GM19043 (cell line): ENCODE measurements around the gene SPPL2B.
"Not testable (repeated sequence)": the region's sequence is repeated elsewhere in the genome, so short reads cannot be mapped to it uniquely, and the experiment has no call there.

Source experiments
- ATAC-seq: cut with Tn5 transposase; IDR thresholded peaks from one replicate; pipeline ENCODE4 v1.9.1; 2021; ENCODE audit warnings: low read depth; ENCODE audit not compliant: unreplicated experiment

SPPL2B gene

DNA sequence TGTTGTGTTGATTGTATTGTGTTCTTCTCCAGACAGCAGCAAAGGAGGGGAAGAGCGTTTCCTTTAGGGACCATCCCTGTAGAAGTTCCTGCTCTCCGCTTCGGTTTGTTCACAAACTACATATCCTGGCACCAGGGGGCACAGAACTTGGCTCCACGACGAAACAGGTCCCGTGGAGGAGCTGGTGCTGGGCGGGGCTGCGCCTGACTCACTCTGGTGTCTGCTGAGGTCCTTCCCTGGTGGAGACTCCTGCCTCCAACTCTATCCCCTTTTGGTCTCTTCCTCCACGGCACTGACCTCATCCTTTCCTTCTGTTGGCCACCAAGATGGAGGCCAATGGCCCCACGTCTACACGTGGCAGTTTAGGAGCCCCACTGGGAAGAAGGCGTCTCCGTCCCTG, 46.3 kb downstream of the SPPL2B start:
- no peak for ATAC-seq

DNA sequence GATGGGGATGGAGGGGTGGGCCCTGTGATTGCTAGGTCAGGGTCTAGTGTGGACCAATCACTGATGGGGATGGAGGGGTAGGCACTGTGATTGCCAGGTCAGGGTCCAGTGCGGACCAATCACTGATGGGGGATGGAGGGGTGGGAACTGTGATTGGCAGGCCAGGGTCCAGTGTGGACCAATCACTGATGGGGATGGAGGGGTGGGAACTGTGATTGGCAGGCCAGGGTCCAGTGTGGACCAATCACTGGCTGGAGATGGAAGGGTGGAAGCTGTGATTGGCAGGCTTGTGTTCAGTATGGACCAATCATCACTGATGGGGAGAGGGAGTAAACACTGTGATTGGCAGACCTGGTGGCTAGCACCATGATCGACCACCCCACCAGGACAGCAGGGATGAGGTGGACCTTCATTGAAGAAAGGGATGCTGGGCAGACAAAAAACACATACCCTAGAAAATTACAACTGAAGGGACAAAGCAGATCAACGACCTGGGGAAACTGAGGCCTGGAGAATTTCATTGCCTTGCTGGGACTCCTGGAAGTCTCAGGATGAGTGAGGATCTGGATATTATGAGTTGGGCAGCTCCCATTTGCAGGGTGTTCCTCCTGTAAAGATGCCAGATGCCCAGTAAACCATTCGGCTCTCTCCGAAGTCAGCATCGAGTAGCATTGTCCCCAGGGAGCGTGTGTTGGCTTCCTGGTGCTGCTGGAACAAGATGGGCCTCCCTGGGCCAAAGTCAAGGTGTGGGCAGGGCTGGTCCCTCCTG, 47.1 kb downstream of the SPPL2B start:
- ATAC-seq: no peak

DNA sequence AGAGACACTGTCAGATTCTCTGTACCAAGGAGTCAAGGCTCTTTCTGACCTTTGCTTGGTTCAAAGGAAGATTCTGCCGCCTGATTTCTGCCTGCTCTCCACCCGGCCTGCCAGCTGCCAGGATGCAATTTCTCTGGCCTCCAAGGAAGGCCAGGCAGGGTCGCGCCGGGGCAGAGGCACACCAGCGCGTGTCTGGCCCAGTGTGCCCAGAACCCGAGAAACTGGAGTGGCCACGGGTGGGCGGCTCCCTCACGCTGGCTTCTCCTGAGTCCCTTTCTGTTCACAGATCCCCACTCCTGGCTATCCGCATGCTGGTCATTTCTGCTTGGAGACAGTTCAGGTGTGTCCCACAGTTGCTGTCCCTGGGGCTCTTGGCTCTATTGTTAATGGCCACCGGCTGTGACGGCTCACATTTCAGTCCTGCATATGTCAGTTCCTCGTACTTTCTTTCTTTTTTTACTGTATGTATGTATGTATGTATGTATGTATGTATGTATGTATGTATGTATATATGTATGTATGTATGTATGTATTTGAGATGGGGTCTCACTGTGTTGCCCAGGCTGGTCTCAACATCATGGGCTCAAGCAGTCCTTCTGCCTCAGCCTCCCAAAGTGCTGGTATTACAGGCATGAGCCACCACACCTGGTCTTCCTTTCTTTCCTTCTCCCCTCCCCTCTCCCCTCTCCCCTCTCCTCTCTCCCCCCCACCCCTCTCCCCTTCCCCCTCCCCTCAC, 48.5 kb downstream of the SPPL2B start:
- no peak for ATAC-seq

DNA sequence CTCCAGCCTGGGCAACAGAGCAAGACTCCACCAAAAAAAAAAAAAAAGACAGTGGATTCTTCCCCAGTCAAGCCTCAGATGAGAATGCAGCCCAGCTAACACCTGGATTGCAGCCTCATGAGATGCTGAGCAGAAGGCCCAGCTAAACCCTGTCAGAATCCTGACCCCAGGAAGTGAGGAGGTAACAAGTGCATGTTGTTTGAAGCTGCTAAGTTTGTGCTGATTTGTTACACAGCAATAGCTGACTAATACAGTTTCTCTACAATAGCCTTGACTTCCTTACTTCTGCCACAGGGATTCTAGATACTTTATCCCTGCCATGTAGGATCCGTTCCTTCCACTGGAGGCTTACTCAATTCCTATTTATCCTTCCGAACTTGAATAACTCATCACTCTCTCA, 52.1 kb downstream of the SPPL2B start:
- no peak for ATAC-seq

DNA sequence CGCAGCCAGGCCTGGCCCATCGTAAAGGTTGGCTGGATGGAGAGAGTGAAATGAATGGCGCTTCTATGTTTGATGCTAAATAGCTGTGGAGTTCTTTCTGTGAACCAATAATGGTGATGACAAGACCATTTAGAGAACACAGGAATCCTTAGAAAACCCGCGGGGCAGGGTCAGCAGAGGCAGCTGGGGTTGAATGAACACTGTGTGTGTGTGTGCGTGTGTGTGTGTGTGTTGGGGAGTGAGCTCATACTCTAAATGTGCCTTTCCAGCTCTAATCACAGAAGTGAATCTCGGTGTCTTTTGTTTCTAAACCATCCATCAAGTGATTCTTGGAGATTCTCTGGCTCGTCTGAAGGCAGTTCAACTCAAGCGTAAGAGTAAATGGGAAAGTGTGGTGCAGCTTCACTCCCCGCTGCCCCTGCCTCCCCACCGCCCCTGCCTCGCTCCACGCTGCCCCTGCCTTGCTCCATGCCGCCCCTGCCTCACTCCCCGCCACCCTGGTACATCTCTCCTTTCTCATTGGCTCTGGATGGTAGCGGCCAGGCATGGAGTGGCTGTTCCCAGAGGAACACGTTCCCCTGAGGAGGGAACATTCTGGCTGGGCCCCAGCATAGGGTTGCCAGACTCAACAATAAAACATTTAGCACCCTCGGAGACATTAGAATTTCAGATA, 52.8 kb downstream of the SPPL2B start:
- no peak for ATAC-seq

DNA sequence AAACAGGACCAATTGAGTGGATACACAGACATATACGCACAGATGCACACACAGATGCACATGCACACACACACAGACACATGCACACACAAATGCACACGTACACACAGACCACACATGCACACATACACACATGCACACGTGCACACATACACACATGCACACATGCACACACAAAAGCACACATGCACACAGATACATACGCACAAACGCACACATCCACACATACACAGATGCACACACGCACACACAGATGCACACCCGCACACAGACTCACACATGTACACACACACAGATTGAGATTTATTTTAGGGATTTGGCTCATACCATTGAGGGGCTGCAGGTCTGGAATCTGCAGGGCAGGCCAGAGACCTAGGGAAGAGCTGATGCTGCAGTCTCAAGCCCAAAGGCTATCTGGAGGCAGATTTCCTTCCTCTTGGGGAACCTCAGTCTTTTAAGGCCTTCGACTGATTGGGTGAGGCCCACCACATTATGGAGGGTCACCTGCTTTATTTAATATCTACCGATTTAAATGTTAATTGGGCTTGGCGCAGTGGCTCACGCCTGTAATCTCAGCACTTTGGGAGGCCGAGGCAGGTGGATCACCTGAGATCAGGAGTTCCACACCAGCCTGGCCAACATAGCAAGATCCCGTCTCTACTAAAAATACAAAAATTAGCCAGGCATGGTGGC, 54.2 kb downstream of the SPPL2B start:
- no peak for ATAC-seq

DNA sequence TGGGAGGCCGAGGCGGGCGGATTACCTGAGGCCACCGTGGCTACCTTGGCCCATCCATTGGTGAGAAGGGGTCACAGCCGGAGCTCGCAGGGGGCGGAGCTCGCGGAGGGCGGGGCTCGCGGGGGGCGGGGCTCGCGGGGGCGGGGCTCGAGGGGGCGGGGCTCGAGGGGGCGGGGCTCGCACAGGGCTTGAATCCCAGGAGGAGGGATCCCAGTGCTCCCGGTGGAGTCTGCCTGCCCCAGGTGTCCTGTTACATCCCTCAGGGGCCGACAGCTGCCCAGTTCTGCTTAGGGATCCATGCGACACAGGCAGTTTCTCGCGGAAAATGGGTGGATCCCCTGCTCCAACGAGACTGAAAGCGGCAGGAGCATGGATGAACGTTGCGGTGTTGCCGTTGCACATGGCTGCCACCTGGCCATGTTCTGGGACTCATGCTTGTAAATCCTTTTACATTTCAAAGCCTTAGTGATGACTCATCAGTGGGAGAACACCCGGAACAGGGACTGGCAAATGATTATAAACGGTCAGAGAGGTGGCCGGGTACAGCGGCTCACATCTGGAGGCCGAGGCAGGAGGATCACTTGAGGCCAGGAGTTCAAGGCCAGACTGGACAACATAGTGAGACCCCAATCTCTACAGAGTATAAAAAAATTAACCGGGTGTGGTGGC, 56.7 kb downstream of the SPPL2B start:
- no peak for ATAC-seq

DNA sequence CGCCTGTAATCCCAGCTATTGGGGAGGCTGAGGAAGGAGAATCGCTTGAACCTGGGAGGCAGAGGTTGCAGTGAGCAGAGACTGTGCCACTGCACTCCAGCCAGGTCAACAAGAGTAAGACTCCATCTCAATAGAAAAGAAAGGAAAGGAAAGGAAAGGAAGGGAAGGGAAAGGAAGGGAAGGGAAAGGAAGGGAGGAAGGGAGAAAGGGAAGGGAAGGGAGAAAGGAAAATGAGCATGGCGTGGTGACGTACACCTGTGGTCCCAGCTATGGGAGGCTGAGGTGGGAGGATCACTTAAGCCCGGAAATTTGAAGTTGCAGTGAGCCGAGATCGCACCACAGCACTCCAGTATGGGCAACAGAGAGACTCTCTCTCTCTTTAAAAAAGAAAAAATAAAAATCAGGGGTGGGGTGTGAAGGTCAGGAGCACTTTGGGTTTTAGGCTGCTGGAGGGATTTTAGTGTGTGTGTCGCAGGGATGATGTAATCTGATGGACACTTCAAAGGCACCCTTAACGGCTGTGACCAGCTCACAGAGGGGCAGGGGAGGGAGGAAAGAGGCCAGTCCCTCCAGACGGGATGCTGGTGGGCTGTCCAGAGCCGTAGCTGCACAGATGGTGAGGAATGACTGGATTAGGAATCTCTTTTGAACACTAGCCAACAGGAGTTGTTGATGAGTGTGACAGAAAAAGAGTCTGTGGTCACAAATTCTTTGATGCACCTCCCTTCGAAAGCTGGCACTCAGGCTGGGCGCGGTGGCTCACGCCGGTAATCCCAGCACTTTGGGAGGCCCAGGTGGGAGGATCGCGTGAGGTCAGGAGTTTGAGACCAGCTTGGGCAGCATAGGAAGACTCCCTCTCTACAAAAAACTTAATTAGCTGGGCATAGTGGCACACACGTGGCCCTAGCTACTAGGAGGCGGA, 59.1 kb downstream of the SPPL2B start:
- ATAC-seq: no peak

DNA sequence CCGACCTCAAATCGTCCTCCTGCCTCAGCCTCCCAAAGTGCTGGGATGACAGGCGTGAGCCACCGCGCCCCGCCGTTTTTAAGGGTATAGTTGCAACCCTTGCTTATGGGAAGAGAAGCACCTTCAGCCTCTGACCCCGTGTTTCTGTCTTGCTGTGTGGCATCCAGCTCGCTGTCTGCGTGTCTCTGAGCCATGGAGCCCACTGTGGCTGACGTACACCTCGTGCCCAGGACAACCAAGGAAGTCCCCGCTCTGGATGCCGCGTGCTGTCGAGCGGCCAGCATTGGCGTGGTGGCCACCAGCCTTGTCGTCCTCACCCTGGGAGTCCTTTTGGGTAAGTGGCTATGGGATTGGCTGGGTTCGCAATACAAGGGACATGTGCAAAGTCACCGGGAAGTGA, 61.1 kb downstream of the SPPL2B start:
- ATAC-seq: no peak

DNA sequence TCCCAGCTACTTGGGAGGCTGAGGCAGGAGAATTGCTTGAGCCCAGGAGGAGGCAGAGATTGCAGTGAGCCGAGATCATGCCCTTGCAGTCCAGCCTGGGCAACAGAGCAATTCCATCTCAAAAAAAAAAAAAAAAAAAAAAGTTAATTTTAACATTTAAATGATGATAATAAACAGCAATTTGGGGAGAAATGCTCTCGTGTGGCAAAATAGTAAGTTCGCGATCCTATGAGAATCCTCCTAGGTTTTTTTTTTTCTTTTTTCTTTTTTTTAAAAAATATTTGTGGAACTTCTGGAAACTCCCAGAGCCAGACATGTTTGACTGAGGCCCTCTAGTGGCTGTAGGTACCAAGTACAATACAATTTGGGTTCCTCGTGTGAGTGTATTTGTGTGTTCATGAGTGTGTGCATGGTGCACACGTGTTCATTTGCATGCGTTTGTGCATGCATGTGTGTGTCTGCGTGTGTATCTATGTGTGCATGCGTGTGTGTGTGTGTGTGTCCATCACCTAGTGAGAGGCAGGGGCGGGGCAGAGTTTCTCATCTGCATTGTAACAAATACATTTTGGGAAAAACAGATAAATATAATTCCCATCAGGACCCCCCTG, 62.7 kb downstream of the SPPL2B start:
- ATAC-seq: no peak

DNA sequence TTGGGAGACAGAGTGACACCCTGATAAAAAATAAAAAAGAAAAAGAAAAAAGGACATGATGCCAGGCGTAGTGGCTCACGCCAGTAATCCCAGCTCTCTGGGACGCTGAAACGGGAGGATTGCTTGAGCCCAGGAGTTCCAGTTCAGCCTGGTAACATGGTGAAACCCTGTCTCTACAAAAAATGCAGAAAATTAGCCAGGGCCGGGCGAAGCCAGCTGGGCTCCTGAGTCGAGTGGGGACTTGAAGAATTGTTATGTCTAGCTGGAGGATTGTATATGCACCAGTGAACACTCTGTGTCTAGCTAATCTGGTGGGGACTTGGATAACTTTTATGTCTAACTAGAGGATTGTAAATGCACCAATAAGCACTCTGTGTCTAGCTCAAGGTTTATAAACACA, 63.9 kb downstream of the SPPL2B start:
- no peak for ATAC-seq

DNA sequence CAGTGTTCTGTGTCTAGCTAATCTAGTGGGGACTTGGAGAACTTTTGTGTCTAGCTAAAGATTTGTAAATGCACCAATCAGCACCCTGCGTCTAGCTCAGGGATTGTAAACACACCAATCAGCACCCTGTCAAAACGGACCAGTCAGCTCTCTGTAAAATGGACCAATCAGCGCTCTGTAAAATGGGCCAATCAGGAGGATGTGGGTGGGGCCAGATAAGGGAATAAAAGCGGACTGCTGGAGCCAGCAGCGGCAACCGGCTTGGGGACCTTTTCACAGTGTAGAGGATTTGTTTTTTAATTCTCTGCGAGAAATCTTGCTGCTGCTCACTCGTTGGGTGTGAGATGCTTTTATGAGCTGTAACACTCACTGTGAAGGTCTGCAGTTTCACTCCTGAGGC, 64.4 kb downstream of the SPPL2B start:
- ATAC-seq: not testable (repeated sequence)

DNA sequence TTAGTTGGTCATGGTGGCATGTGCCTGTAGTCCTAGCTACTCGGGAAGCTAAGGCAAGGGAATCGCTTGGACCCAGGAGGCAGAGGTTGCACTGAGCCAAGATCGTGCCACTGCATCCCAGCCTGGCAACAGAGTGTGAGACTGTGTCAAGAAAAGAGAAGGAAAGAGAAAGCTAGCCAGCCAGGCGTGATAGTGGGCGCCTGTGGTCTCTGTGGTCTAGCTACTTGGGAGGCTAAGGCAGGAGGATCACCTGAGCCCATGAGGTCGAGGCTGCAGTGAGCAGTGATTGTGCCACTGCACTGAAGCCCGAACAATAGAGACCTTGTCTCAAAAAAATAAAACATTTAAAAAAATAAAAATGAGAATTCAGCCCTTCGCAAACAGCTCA, 65.6 kb downstream of the SPPL2B start:
- no peak for ATAC-seq

DNA sequence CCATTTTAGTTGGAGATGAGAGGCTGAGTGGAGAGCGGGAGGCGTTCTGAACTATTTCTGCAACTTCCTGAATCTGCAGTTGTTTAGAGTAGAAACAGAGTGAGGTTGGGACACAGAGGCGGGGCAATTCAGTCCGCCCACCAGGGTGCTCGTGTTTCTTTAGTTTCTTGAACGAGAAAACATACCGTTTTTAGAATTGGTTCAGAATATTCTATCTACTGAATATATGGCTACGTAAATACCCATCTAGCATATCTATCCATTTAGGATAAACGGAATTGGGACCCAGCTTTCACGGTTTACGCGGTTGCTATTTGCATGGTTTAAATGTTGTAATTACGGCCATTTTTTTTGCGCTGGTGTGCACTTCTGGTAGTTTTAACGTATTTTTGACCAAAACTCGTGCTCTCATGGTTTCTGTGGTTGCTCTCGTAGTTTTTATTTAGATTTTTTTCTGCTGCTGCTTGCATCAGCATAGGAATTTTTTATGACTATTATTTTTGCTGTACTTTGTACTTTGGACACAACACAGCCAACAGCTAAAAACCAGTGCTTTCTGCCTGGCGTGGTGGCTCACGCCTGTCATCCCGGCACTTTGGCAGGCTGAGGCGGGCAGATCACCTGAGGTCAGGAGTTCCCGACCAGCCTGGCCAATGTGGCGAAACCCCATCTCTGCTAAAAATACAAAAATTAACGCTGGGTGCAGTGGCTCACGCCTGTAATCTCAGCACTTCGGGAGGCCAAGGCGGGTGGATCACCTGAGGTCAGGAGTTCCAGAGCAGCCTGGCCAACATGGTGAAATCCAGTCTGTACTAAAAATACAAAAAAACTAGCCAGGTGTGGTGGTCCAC, 66.2 kb downstream of the SPPL2B start:
- ATAC-seq: no peak

DNA sequence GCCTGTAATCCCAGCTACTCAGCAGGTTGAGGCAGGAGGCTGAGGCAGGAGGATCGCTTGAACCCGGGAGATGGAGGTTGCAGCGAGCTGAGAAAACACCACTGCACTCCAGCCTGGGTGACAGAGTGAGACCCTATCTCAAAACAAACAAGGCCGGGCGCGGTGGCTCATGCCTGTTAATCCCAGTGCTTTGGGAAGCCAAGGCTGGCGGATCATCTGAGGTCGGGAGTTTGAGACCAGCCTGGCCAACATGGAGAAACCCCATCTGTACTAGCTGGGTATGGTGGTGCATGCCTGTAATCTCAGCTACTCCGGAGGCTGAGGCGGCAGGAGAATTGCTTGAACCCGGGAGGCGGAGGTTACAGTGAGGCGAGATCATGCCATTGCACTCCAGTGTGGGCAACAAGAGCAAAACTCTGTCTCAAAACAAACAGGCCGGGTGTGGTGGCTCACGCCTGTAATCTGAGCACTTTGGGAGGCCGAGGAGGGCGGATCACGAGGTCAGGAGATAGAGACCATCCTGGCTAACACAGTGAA, 66.9 kb downstream of the SPPL2B start:
- not testable (repeated sequence) for ATAC-seq

DNA sequence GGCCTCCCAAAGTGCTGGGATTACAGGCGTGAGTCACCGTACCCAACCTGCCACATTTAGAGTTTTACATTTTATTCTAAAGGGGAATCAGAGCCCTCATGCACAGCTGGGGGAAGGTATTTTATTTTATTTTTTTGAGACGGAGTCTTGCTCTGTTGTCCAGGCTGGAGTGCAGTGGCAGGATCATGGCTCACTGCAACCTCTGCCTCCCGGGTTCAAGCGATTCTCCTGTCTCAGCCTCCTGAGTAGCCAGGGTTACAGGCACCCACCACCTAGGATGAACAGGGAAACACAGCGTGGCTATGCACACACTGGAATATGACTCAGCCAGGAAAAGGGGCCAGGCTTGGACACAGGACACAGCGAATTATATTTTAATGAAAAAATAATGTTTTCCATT, 68.7 kb downstream of the SPPL2B start:
- not testable (repeated sequence) for ATAC-seq

DNA sequence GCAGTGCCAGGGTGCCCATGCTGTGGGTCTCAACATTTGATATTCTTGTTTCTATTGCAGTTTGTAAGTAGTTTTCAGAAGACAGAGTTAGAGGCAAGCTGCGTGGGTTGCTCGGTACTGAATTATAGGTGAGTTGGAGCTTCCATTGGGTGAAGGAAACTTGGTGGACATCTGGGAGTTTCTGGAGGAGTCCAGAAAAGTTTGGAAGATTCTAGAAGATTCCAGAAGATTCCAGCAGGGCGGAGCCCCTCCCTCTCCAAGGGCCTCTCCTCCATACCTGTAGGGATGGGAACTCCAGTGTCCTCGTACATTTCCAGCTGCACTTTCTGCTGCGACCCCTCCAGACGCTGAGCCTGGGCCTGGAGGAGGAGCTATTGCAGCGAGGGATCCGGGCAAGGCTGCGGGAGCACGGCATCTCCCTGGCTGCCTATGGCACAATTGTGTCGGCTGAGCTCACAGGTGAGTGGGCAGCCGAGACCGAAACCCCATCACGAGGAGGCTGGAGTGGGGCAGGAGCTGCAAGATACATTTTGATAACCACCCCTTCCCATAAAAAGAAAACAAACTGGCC, 70.3 kb downstream of the SPPL2B start:
- ATAC-seq: no peak

DNA sequence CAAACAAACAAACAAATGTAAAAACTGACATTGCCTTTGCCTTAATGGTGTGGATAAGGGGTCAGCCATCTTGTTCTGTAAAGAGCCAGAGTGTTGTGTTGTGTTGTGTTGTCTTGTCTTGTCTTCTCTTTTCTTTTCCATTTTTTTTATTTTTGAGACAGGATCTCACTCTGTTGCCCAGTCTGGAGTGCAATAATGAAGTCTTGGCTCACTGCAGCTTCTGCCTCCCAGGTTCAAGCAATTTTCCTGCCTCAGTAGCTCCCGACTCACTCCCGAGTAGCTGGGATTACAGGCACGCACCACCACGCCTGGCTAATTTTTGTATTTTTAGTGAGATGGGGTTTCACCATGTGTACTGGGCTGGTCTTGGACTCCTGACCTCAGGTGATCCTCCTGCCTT, 71.1 kb downstream of the SPPL2B start:
- no peak for ATAC-seq
